Neuron (in vitro differentiated cells): Measurements from ENCODE around the gene NFATC1.

ENCODE experiments used
- H2AFZ ChIP-seq: one replicate; pipeline ENCODE4 v1.6.1; 2013; ENCODE audit warnings: low read depth, mild to moderate bottlenecking, inconsistent platforms, low read length, moderate library complexity
- H3K27me3 ChIP-seq: one replicate; pipeline ENCODE4 v1.6.1; 2013; ENCODE audit warnings: low read length; ENCODE audit not compliant: insufficient read depth
- H3K36me3 ChIP-seq: one replicate; pipeline ENCODE4 v1.6.1; 2013; ENCODE audit warnings: low read length; ENCODE audit not compliant: insufficient read depth
- H3K4me1 ChIP-seq: one replicate; pipeline ENCODE4 v1.6.1; 2013; ENCODE audit warnings: low read length; ENCODE audit not compliant: insufficient read depth
- H3K4me3 ChIP-seq: 2 replicates; pipeline ENCODE4 v1.5.1; 2013; ENCODE audit warnings: mild to moderate bottlenecking, low read length, moderate library complexity
- H3K9me3 ChIP-seq: one replicate; pipeline ENCODE4 v1.6.1; 2013; ENCODE audit warnings: low read length

Gene NFATC1

DNA sequence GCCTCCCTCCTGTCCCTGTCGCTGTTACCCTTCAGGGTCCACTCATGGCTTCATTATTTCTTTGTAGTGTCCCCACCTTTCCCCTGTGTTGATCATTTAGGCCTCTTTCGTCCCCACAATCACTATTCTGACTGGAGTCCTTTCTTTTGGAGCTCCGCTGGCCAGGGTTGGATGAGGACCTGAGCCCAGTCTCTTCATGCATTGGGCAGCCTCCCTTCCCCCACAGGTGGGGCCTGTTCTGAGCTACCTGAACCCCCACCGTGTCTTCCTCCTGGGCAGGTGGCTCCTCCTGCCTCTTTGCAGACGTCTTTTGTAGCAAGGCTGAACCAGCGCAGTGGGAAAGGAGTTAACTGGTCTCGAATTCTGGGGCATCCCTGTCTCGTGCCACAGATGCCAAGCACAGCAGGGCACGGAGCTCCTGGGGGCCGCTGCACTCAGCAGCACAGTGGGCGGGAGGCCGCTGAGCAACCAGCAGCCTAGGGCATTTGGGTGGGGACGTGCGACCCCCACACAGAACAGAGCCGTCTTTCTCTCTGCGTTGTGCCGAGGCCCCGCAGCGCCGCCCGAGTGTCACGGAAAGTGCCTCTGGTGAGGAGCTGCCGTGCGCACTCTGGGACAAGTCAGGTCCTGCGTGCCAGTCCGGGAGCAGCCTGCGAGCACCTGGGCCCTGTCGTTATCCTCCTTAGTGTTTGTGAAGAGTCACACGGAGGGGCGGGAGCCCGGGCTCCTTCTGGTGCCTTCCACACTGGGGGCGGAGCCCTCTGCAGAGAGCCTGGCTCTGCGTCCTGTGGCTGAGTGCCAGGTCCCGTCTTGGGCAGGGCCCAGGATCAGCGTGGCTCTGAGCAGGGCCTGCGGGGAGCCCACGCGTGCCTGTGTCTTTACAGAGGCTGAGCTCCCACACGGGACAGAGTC, 130.1 kb downstream of the NFATC1 start:
- H2AFZ ChIP-seq = no peak overlapping the region
- H3K4me3 ChIP-seq = no peak overlapping the region
- no peaks in the 10 kb centered on the region for H3K9me3 ChIP-seq
- H3K27me3 ChIP-seq = peaks cover 5% of the 10 kb centered on the region
- H3K36me3 ChIP-seq = no peaks in the 10 kb centered on the region
- no peaks in the 10 kb centered on the region for H3K4me1 ChIP-seq

DNA sequence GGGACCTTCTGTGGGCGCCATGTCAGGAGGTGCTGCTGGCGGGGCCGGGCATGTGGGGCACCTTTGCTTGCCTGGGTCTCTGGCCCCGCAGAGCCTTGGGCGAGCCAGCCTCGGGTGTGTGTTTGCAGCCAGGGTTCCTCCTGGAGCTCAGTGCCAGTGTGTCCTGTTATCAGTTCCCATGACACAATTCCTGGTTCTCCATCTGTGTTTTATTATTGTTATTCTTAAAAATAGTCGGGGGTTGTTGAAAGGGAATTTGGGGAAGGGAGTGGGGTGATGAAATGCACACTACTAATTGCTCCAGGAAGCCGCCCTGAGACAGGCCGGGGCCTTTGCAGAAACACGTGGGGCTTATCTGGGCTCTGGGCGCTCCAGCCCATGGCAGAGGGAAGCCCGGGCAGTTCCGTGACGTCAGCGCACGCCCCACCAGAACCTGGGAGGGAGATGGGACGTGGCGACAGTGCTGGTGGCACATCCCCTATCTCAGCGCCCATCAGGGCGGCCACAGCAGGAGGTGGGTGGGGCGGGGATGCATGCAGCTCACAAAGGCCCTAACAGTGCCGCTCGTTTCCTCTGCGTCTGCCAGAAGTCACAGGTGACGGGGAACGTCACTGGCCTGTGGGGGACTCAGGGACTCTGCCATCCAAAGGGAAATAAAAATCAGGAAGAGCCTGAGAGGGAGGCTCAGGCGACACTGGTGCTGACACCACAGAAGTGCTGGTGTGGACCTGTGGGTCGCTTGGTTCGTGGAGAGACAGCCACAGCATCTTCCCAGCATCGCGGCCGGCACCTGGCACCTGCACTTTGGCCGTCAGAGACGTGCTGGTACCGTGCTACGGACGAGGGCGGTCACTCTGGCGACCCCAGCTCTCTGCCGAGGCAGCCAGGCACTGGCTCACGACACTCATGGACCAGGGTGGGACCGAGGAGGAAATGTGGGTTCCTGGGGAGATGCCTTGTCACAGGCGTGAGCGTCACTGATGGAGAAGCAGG, 131.0 kb downstream of the NFATC1 start:
- Histone ChIP-seq H3K4me1 (no peaks in the 10 kb centered on the region), H3K4me3 (no peak overlapping the region), H3K9me3 (no peaks in the 10 kb centered on the region), H2AFZ (no peak overlapping the region), H3K36me3 (no peaks in the 10 kb centered on the region), H3K27me3 (peaks cover 5% of the 10 kb centered on the region)

DNA sequence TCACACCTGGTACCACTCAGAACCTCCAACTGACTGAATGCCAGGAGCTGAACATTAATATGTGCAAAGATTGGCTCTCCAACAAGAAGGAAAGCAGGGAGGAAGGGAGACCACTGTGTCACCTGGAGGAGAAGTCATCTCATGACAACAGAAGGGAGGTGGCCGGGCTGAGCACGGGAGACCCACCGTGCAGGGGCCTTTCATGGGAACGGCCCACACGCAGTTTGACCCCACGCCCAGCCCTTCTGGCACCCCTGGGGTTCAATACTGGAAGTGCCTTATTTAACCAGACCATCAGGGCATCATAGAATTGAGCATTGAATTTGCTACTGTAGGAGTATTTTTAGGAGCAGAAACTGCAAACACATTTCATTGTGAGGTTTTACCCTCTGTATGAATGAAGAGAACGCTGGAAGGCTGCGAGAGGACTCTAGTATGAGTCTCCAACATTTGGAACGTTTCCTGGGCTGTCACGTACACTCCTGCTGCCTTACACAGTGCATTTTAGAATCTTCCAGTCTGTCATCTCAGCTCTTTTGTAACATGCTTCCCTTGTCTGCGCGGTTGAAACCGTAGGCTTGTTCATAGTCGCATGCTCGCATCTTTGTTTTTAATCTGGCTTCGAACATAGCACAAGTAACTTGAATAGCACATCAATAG, 132.1 kb downstream of the NFATC1 start:
- Histone ChIP-seq H3K36me3 (no peaks in the 10 kb centered on the region), H2AFZ (no peak overlapping the region), H3K27me3 (peaks cover 5% of the 10 kb centered on the region), H3K9me3 (no peaks in the 10 kb centered on the region), H3K4me3 (no peak overlapping the region), H3K4me1 (no peaks in the 10 kb centered on the region)

GRCh38 chr18:79528316-79528695, 132.6 kb downstream of the NFATC1 start:
- Histone ChIP-seq H2AFZ (no peak overlapping the region), H3K4me3 (no peak overlapping the region), H3K4me1 (no peaks in the 10 kb centered on the region), H3K9me3 (no peaks in the 10 kb centered on the region), H3K27me3 (peaks cover 5% of the 10 kb centered on the region), H3K36me3 (no peaks in the 10 kb centered on the region)

- Histone ChIP-seq H2AFZ (no peak overlapping the region), H3K36me3 (no peaks in the 10 kb centered on the region), H3K4me3 (no peak overlapping the region), H3K9me3 (no peaks in the 10 kb centered on the region), H3K4me1 (no peaks in the 10 kb centered on the region), H3K27me3 (peaks cover 5% of the 10 kb centered on the region)
These were observed 133.1 kb downstream of the NFATC1 start for GRCh38 chr18:79528846-79529245.

GRCh38 chr18:79529296-79529695, 133.6 kb downstream of the NFATC1 start:
- Histone ChIP-seq H3K4me3 (no peak overlapping the region), H3K36me3 (no peaks in the 10 kb centered on the region), H3K9me3 (no peaks in the 10 kb centered on the region), H2AFZ (no peak overlapping the region), H3K4me1 (no peaks in the 10 kb centered on the region), H3K27me3 (peaks cover 8% of the 10 kb centered on the region)

GRCh38 chr18:79529991-79530390, 134.3 kb downstream of the NFATC1 start:
- no peaks in the 10 kb centered on the region for H3K36me3 ChIP-seq
- no peak overlapping the region for H2AFZ ChIP-seq
- no peaks in the 10 kb centered on the region for H3K4me1 ChIP-seq
- H3K9me3 ChIP-seq = no peaks in the 10 kb centered on the region
- peaks cover 10% of the 10 kb centered on the region for H3K27me3 ChIP-seq
- H3K4me3 ChIP-seq = no peak overlapping the region

DNA sequence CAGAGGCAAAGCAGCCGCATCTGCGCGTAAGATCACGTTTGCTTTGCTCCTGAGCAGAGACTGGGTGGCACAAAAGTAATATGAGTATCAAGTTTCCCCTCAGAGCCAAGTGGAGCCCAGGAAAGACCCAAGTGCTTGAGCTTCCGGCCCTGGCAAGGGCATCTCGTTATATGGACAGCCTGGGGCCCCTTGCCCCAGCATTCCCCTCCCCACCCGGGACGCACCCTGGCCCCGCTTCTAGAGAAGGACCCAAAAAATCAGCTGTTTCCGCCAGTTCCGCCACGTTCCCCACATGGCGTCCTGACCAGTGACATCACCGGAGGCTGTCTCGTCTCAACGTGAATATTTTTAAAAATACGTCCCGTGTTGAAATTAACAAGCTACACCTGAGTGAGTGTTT, 135.1 kb downstream of the NFATC1 start:
- H2AFZ ChIP-seq = no peak overlapping the region
- H3K36me3 ChIP-seq = no peaks in the 10 kb centered on the region
- H3K4me1 ChIP-seq = no peaks in the 10 kb centered on the region
- no peak overlapping the region for H3K4me3 ChIP-seq
- H3K27me3 ChIP-seq = peaks cover 10% of the 10 kb centered on the region
- H3K9me3 ChIP-seq = no peaks in the 10 kb centered on the region

- H3K36me3 ChIP-seq = no peaks in the 10 kb centered on the region
- no peak overlapping the region for H3K4me3 ChIP-seq
- no peak overlapping the region for H2AFZ ChIP-seq
- no peaks in the 10 kb centered on the region for H3K4me1 ChIP-seq
- H3K9me3 ChIP-seq = no peaks in the 10 kb centered on the region
- peaks cover 10% of the 10 kb centered on the region for H3K27me3 ChIP-seq
These were observed 135.7 kb downstream of the NFATC1 start for GRCh38 chr18:79531386-79531785.

- Histone ChIP-seq H3K27me3 (peaks cover 10% of the 10 kb centered on the region), H3K4me1 (no peaks in the 10 kb centered on the region), H3K9me3 (no peaks in the 10 kb centered on the region)
These were observed 136.2 kb downstream of the NFATC1 start for GRCh38 chr18:79531926-79532312.

DNA sequence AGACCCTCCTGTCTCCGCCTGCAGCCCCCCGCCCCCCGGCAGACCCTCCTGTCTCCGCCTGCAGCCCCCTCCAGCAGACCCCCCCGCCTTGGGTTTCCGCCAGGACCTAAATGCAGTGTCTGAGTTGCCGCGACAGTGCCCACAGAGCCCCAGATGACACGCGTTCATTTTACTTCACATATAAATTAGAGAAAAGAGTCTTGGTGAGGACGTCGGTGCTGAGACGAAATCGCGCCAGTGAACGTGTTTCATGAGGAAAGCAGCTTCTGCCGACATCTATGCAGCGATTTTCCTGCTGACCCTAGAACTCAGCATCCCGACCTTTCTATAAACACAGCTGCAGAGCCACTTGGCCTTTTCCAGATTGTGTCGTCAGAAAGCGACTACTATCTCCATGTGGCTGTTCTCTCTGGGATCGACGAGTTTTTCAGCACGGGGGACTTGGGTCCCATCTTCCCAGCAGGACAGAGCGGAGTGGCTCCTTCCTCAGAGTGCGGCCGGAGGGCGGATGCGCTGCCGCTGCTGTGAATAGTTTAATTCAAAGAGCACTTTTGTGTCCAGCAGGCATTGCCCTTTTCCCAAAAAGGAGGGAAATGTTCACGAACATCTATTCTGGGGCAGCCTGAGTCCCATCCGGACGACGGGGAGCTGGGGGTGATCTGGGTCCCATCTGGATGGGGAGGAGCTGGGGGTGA, 136.7 kb downstream of the NFATC1 start:
- peaks cover 1% of the 10 kb centered on the region for H3K9me3 ChIP-seq
- peaks cover 7% of the 10 kb centered on the region for H3K27me3 ChIP-seq
- no peaks in the 10 kb centered on the region for H3K4me1 ChIP-seq
- H2AFZ ChIP-seq = no peak overlapping the region
- no peaks in the 10 kb centered on the region for H3K36me3 ChIP-seq
- no peak overlapping the region for H3K4me3 ChIP-seq

More at GRCh38 chr18:79531926-79532312, 136.2 kb downstream of the NFATC1 start:
- Histone ChIP-seq H3K4me3 (no peak overlapping the region), H2AFZ (no peak overlapping the region), H3K36me3 (no peaks in the 10 kb centered on the region)

DNA sequence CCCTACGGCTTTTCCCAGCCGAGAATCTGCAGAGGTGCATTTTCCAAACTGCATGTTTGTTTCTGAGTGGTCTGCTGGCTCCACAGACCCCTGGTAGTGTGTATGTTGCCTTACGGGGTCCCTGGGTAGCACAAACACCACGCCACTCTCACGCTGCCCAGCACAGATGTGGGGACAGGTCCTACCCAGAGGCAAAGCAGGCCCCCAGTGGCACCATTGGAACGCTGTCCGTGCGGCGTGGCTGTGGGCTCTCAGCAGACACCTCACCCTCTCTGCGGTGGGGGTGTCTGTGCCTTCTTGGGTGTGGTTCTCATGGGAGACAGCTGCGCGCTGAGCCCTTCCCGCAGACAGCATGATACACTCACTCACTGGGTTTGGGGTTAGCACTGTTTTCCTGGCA, 137.4 kb downstream of the NFATC1 start:
- Histone ChIP-seq H3K4me3 (no peak overlapping the region), H3K36me3 (no peaks in the 10 kb centered on the region), H3K27me3 (peaks cover 7% of the 10 kb centered on the region), H3K4me1 (no peaks in the 10 kb centered on the region), H3K9me3 (peaks cover 8% of the 10 kb centered on the region), H2AFZ (no peak overlapping the region)
